GM10847 (cell line): ENCODE measurements around the gene NKX2-1.

Experiments used
- POLR2A ChIP-seq: IDR thresholded peaks from 2 replicates; pipeline ENCODE4 v1.6.1; 2011; ENCODE audit not compliant: insufficient read length; ENCODE audit errors: extremely low read depth

Gene NKX2-1

GRCh38 chr14:36502558-36503508 is 17.2 kb downstream of the NKX2-1 start:
- TF ChIP-seq POLR2A, result no peak

GRCh38 chr14:36498938-36499337 is 21.1 kb downstream of the NKX2-1 start:
- TF ChIP-seq POLR2A, result no peak

GRCh38 chr14:36496346-36496745 is 23.7 kb downstream of the NKX2-1 start:
- TF ChIP-seq POLR2A, result no peak

GRCh38 chr14:36495666-36496065 is 24.4 kb downstream of the NKX2-1 start:
- TF ChIP-seq POLR2A, result no peak

- TF ChIP-seq POLR2A, result no peak
Observed at GRCh38 chr14:36493761-36494160, 26.3 kb downstream of the NKX2-1 start.

- TF ChIP-seq POLR2A, result no peak
Observed at GRCh38 chr14:36485773-36486172, 34.3 kb downstream of the NKX2-1 start.

- TF ChIP-seq POLR2A, result no peak
Observed at GRCh38 chr14:36479344-36479743, 40.7 kb downstream of the NKX2-1 start.

- no peak for TF ChIP-seq POLR2A
Observed at GRCh38 chr14:36478782-36479181, 41.2 kb downstream of the NKX2-1 start.

- no peak for TF ChIP-seq POLR2A
Observed at GRCh38 chr14:36477266-36477665, 42.8 kb downstream of the NKX2-1 start.

GRCh38 chr14:36474593-36474992 is 45.4 kb downstream of the NKX2-1 start:
- TF ChIP-seq POLR2A, result no peak

- no peak for TF ChIP-seq POLR2A
Observed at GRCh38 chr14:36471431-36471830, 48.6 kb downstream of the NKX2-1 start.

- TF ChIP-seq POLR2A, result no peak
Observed at GRCh38 chr14:36467332-36467731, 52.7 kb downstream of the NKX2-1 start.
